A673 (cell line): ENCODE data around the gene PROZ. TPM values are rescaled to one million over a fixed set of nuclear protein-coding genes. Genes with fewer than 3 reads are reported as not detected.

Experiments
- BruUV-seq: library from RNA; stranded (reverse); fragments of 400-500 nt; replicated peaks from 2 replicates; lab custom pipeline; 2021; lab: Mats Ljungman, UMichigan
- CTCF ChIA-PET: fragments of 300-600 bp; sonication (Branson Sonifier 250); formaldehyde crosslinking; loops from one replicate; lab custom pipeline; 2022; ENCODE audit warnings: antibody characterized with exemption; lab: Charles Lee
- POLR2A ChIA-PET: fragments of 300-600 bp; sonication (Branson Sonifier 250); formaldehyde crosslinking; loops from one replicate; lab custom pipeline; 2022; ENCODE audit warnings: antibody characterized with exemption; ENCODE audit not compliant: low non-redundant PET; lab: Charles Lee
- DNase-seq: peaks from one replicate; pipeline ENCODE4 v3.0.0-alpha.2; 2015; ENCODE audit warnings: low spot score
- H3K27ac ChIP-seq: fragments of 200-600 bp; sonication (generic); 2 replicates; pipeline ENCODE4 v1.5.1; 2016; ENCODE audit warnings: mixed run types, low read depth, mild to moderate bottlenecking, mixed read lengths, antibody characterized with exemption, low read length; ENCODE audit not compliant: poor library complexity, severe bottlenecking
- H3K27me3 ChIP-seq: fragments of 200-600 bp; sonication (generic); replicated peaks from 2 replicates; pipeline ENCODE4 v1.6.1; 2017; ENCODE audit warnings: mixed run types, low read depth, mild to moderate bottlenecking, mixed read lengths, antibody characterized with exemption, low read length; ENCODE audit not compliant: insufficient read depth, poor library complexity
- H3K36me3 ChIP-seq: fragments of 200-600 bp; sonication (generic); 2 replicates; pipeline ENCODE4 v1.6.1; 2016; ENCODE audit warnings: mixed run types, mild to moderate bottlenecking, mixed read lengths, antibody characterized with exemption, low read length; ENCODE audit not compliant: insufficient read depth, poor library complexity, severe bottlenecking
- H3K4me1 ChIP-seq: fragments of 200-600 bp; sonication (generic); 2 replicates; pipeline ENCODE4 v1.6.1; 2017; ENCODE audit warnings: mixed run types, mild to moderate bottlenecking, mixed read lengths, antibody characterized with exemption, low read length; ENCODE audit not compliant: insufficient read depth, poor library complexity, severe bottlenecking
- H3K4me3 ChIP-seq: fragments of 200-600 bp; sonication (generic); 2 replicates; pipeline ENCODE4 v1.5.1; 2016; ENCODE audit warnings: low read depth, mixed run types, mild to moderate bottlenecking, mixed read lengths, low read length; ENCODE audit not compliant: poor library complexity, severe bottlenecking
- H3K9me3 ChIP-seq: fragments of 200-600 bp; sonication (generic); 2 replicates; pipeline ENCODE4 v1.6.1; 2016; ENCODE audit warnings: mixed run types, low read depth, mild to moderate bottlenecking, mixed read lengths, antibody characterized with exemption, low read length; ENCODE audit not compliant: poor library complexity, severe bottlenecking
- EZH2 ChIP-seq: fragments of 200-600 bp; sonication (generic); IDR thresholded peaks from 2 replicates; pipeline ENCODE4 v1.6.1; 2017; ENCODE audit warnings: borderline replicate concordance, low read depth, mild to moderate bottlenecking, mixed read lengths, antibody characterized with exemption, low read length; ENCODE audit not compliant: poor library complexity, severe bottlenecking
- intact Hi-C: fragments of 100-400 bp; cut with micrococcal nuclease; formaldehyde crosslinking; loops from one replicate; pipeline ENCODE4 v1.10.0; 2022; ENCODE audit not compliant: unreplicated experiment
- total RNA-seq: library from RNA; stranded (reverse); gene quantifications from 2 replicates; pipeline ENCODE4 v1.2.3, GENCODE V29; 2021
- TF ChIP-seq, protein P1 (sequence below): fragments of 300-800, 200-600 bp; sonication (generic); conservative IDR thresholded peaks from 2 replicates; pipeline ENCODE4 v1.5.1; 2017; ENCODE audit warnings: low read depth, mild to moderate bottlenecking, antibody characterized with exemption, low read length, moderate library complexity, mixed read lengths

PROZ gene
- total RNA-seq, 1 experiment from 2014 or later, result not detected

DNA sequence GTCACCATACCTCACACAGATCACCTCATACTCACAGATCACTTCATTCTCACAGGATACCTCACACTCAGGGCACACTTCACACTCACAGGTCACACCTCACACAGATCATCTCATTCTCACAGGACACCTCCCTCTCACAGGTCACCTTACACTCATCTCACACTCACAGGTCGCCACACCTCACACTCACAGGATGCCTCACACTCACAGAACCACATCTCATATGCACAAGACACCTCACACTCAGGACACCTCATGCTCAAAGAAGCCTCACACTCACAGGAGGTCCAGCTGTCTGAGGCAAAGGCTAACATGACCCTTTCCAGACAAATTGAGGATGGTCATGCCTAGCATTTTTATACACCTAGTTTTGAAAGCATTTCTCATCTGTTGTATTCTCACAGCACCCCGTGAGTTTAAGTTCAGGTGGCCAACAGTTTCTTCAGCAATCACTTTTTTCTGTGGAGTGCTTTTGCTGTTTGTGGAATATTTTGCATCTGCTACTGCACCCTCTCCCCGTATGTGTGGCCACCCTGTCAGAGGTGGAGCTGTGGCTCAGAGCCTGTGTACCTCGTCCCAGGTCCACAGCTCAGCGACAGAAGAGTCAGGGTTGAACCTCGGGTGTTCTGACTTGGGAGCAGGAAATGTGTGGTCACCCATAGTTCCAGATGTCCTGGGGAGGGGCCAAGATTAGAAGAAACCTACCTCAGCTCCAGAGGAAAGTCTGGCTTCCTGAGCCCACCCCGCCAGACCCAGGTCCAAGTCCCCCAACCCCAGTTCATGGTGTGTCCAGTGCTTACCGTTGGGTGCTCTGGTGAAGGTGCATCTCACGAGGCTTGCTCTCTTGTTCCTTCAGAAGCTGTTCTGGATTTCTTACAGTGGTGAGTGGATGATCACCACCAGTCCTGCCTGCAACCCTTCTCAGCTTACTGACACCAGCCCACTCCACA, 45.3 kb upstream of the PROZ start:
- no peaks in the 10 kb centered on the region for H3K4me1 ChIP-seq
- no peaks in the 10 kb centered on the region for H3K9me3 ChIP-seq
- peaks cover 19% of the 10 kb centered on the region for H3K27me3 ChIP-seq
- no peak overlapping the region for H3K4me3 ChIP-seq
- POLR2A ChIA-PET, result no interaction called here
- BruUV-seq, result no TSS peak
- CTCF ChIA-PET, result no interaction called here
- no peak overlapping the region for H3K27ac ChIP-seq
- TF ChIP-seq, protein P1, sequence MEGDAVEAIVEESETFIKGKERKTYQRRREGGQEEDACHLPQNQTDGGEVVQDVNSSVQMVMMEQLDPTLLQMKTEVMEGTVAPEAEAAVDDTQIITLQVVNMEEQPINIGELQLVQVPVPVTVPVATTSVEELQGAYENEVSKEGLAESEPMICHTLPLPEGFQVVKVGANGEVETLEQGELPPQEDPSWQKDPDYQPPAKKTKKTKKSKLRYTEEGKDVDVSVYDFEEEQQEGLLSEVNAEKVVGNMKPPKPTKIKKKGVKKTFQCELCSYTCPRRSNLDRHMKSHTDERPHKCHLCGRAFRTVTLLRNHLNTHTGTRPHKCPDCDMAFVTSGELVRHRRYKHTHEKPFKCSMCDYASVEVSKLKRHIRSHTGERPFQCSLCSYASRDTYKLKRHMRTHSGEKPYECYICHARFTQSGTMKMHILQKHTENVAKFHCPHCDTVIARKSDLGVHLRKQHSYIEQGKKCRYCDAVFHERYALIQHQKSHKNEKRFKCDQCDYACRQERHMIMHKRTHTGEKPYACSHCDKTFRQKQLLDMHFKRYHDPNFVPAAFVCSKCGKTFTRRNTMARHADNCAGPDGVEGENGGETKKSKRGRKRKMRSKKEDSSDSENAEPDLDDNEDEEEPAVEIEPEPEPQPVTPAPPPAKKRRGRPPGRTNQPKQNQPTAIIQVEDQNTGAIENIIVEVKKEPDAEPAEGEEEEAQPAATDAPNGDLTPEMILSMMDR, result no peak
- TF ChIP-seq EZH2, result no peak
- DNase-seq, result no peak
- intact Hi-C loops, result no loop called here
- H3K36me3 ChIP-seq, result no peaks in the 10 kb centered on the region

DNA sequence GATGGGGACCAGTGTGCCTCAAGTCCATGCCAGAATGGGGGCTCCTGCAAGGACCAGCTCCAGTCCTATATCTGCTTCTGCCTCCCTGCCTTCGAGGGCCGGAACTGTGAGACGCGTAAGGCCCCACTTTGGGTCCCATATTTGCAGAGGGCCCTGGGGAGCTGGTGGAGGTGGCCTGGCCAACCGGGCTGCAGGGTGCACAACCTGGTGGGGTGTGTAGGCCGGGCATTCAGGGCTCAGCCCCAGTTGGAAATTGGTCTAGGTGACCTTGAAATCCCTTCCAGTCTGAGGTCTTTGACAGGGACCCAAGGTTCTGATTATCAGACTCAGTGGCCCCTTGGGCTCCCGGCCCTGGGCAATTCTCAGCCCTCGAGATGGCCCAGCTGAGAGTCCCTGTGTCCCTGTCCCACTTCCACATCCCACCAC, 44.6 kb upstream of the PROZ start:
- Histone ChIP-seq H3K4me3 (no peak overlapping the region), H3K27me3 (peaks cover 19% of the 10 kb centered on the region), H3K36me3 (no peaks in the 10 kb centered on the region), H3K27ac (no peak overlapping the region), H3K9me3 (no peaks in the 10 kb centered on the region), H3K4me1 (no peaks in the 10 kb centered on the region)
- CTCF ChIA-PET, result no interaction called here
- POLR2A ChIA-PET, result no interaction called here
- no peak for DNase-seq
- no peak for TF ChIP-seq EZH2
- TF ChIP-seq, protein P1, result no peak
- intact Hi-C loops, result no loop called here
- BruUV-seq, result no TSS peak

DNA sequence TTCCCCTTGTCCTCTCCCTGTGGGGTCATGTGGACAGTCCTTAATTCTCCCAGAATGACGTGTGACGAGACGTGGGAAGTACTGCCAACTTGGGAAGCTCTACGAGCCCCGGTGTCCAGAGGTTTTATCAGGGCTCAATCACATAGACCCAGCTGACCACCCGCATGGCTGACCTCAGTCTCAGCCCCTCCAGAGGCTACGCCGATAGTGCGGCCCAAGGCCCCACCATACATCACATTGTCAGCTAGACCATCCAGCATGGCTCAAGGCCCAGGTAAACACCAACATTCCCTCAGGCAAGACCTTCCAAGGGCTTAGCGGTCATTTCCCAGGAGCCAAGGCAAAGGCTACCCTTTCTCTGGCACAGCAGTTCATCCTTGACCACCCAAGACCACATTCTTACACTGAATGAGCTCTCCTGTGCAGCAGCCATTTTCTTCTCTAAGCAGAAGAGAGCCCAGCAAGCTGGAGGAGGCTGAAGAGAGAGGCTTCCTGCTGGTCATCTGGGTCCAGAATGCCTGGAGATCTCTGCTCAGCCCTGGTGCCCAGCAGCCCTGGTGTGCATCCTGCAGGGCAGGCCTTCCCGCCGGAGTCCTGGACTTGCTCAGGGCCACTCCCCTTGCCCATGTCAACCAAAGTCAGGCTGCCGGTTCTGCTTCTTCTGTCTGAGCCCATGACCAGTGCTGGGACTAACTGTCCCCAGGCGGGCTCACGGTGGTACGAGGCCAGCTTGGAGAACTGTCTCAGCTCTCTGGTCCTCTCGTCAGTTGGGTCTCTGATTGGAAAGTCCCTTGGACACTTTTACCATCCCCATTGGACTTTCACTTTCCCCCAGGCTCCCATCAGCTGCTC, 43.7 kb upstream of the PROZ start:
- no peak for DNase-seq
- H3K4me1 ChIP-seq, result no peaks in the 10 kb centered on the region
- no peaks in the 10 kb centered on the region for H3K9me3 ChIP-seq
- ChIA-PET POLR2A (no interaction called here), CTCF (no interaction called here)
- no peak overlapping the region for H3K4me3 ChIP-seq
- H3K27ac ChIP-seq, result no peak overlapping the region
- intact Hi-C loops, result no loop called here
- H3K36me3 ChIP-seq, result no peaks in the 10 kb centered on the region
- TF ChIP-seq EZH2, result no peak
- TF ChIP-seq, protein P1, result no peak
- H3K27me3 ChIP-seq, result peaks cover 15% of the 10 kb centered on the region
- BruUV-seq, result no TSS peak
